ENCODE results near the gene WDR48.

GRCh38 chr3:39013921-39014509 is 37.8 kb upstream of the WDR48 start:
- TF ChIP-seq CTCF (optimal IDR thresholded peaks at IDR 0.05 in 1 of 3, IDR thresholded peaks at IDR 0.05 in 1 of 3, conservative IDR thresholded peaks at IDR 0.05 in 1 of 3; ENCODE audit: extremely low read depth in 1 of 3, insufficient read depth in 2 of 3, low read length in 3 of 3) (no peak), EZH2 (IDR thresholded peaks at IDR 0.05; ENCODE audit: low read length) (no peak)
